NCI-H2081 (cell line): ENCODE results near the gene CAMK4.
A peak's percentile ranks its signal among the peaks of the same experiment; 100 is the strongest.
"Not testable (repeated sequence)": the region's sequence is repeated elsewhere in the genome, so short reads cannot be mapped to it uniquely, and the experiment has no call there.

Source experiments
- DNase-seq, 2 experiments: peaks; one replicate each; lab custom pipeline; 2025; lab: John Stamatoyannopoulos, UW

The CAMK4 gene

GRCh38 chr5:111310711-111311620 lies 86.8 kb downstream of the CAMK4 start:
- DNase-seq: no peak

- no peak for DNase-seq
Observed at GRCh38 chr5:111311666-111312065, 87.5 kb downstream of the CAMK4 start.

GRCh38 chr5:111313017-111313724 lies 89.0 kb downstream of the CAMK4 start:
- DNase-seq: no peak

GRCh38 chr5:111320953-111321352 lies 96.8 kb downstream of the CAMK4 start:
- DNase-seq: peak in 1 of 2 experiments; percentile 54

- no peak for DNase-seq
Observed at GRCh38 chr5:111321376-111321775, 97.2 kb downstream of the CAMK4 start.

- no peak for DNase-seq
Observed at GRCh38 chr5:111326551-111326950, 102.4 kb downstream of the CAMK4 start.

GRCh38 chr5:111337133-111337532 lies 112.9 kb downstream of the CAMK4 start:
- DNase-seq: no peak

GRCh38 chr5:111337688-111338087 lies 113.5 kb downstream of the CAMK4 start:
- DNase-seq: no peak

- no peak for DNase-seq
Observed at GRCh38 chr5:111345731-111346130, 121.5 kb downstream of the CAMK4 start.

- no peak for DNase-seq
Observed at GRCh38 chr5:111347021-111347420, 122.8 kb downstream of the CAMK4 start.

GRCh38 chr5:111348661-111349329 lies 124.6 kb downstream of the CAMK4 start:
- DNase-seq: no peak

GRCh38 chr5:111349429-111349828 lies 125.2 kb downstream of the CAMK4 start:
- DNase-seq: no peak

GRCh38 chr5:111353035-111353434 lies 128.9 kb downstream of the CAMK4 start:
- no peak for DNase-seq

GRCh38 chr5:111358726-111359125 lies 134.5 kb downstream of the CAMK4 start:
- DNase-seq: not testable (repeated sequence)

GRCh38 chr5:111360173-111360572 lies 136.0 kb downstream of the CAMK4 start:
- no peak for DNase-seq

- no peak for DNase-seq
Observed at GRCh38 chr5:111364992-111365391, 140.8 kb downstream of the CAMK4 start.

GRCh38 chr5:111366388-111366787 lies 142.2 kb downstream of the CAMK4 start:
- no peak for DNase-seq

- DNase-seq: no peak
Observed at GRCh38 chr5:111367115-111367514, 142.9 kb downstream of the CAMK4 start.

- DNase-seq: no peak
Observed at GRCh38 chr5:111372799-111373198, 148.6 kb downstream of the CAMK4 start.

- DNase-seq: no peak
Observed at GRCh38 chr5:111374380-111374779, 150.2 kb downstream of the CAMK4 start.

GRCh38 chr5:111375645-111376044 lies 151.5 kb downstream of the CAMK4 start:
- no peak for DNase-seq

- no peak for DNase-seq
Observed at GRCh38 chr5:111377306-111377705, 153.1 kb downstream of the CAMK4 start.

GRCh38 chr5:111379391-111379816 lies 155.2 kb downstream of the CAMK4 start:
- no peak for DNase-seq
